Mucosa of descending colon (tissue), 3 donors: ENCODE results near the gene TMEM130. TPM values are rescaled to one million over a fixed set of nuclear protein-coding genes. Genes with fewer than 3 reads are reported as not detected.

Experiments used
- ATAC-seq: fragments of 200-7000 bp; cut with Tn5 transposase; one replicate; pipeline ENCODE4 v1.9.1; 2020; ENCODE audit warnings: mild to moderate bottlenecking, moderate library complexity
- DNase-seq, 3 donors: peaks; one replicate each; pipeline ENCODE4 v3.0.0-alpha.2; 2020
- H3K36me3 ChIP-seq: fragments of 200-600 bp; one replicate; pipeline ENCODE4 v1.8.0; 2021; ENCODE audit warnings: low read depth, mild to moderate bottlenecking
- H3K4me1 ChIP-seq: fragments of 200-600 bp; one replicate; pipeline ENCODE4 v1.8.0; 2021; ENCODE audit warnings: low read depth, mild to moderate bottlenecking
- H3K4me3 ChIP-seq: fragments of 200-600 bp; one replicate; pipeline ENCODE4 v1.8.0; 2021; ENCODE audit warnings: mild to moderate bottlenecking
- H3K9me3 ChIP-seq: fragments of 200-600 bp; one replicate; pipeline ENCODE4 v1.8.0; 2021; ENCODE audit warnings: mild to moderate bottlenecking
- intact Hi-C, 2 donors: fragments of 100-400 bp; cut with DNase I in 1 of 2; cut with micrococcal nuclease in 1 of 2; formaldehyde crosslinking; loops; one replicate each; pipeline versions ENCODE4 v1.11.0 to v1.11.1; 2022; cut with DNase I, micrococcal nuclease
- total RNA-seq, 3 donors: library from RNA; stranded (reverse); fragmentation: NEBNext Ultra II Directional in 2 of 3; extraction: Animal tissue kit (Norgen Biotek cat#: 25700) in 2 of 3; gene quantifications; one replicate each; pipeline versions ENCODE4 v1.2.1 to v1.2.4, GENCODE V29; 2021 to 2023
- TF ChIP-seq, protein P1 (sequence below): fragments of 200-600 bp; IDR thresholded peaks from one replicate; pipeline ENCODE4 v1.8.0; 2022; ENCODE audit warnings: antibody characterized with exemption, mild to moderate bottlenecking
- donor health status: DM: no; HTN: no; CAD: no; lungs with moderate emphysema.
- donor health status: DM: no; HTN: no; CAD: no.
- donor health status: DM: no; HTN: yes; CAD: no.

Gene TMEM130
- total RNA-seq, 3 donors from 2014 or later, result 0.22 to 5.4 (median 0.38) TPM

DNA sequence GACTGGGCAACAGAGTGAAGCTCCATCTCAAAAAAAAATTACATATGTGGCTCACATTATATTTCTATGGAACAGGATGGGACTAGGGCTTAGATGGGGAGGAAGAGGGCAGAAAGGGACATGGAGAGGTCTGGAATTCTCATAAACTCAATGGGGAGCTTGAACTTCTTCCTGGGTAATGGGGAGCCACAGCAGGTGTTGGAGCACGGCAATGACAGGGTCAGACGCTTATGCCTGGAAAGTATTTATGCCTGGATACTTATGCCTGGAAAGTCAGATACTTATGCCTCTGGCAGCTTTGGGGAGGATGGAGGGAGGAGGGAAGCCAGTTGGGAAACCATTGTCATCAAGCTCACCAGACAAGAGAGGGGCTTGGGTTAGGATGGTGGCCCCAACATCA, 36.8 kb downstream of the TMEM130 start:
- TF ChIP-seq, protein P1, sequence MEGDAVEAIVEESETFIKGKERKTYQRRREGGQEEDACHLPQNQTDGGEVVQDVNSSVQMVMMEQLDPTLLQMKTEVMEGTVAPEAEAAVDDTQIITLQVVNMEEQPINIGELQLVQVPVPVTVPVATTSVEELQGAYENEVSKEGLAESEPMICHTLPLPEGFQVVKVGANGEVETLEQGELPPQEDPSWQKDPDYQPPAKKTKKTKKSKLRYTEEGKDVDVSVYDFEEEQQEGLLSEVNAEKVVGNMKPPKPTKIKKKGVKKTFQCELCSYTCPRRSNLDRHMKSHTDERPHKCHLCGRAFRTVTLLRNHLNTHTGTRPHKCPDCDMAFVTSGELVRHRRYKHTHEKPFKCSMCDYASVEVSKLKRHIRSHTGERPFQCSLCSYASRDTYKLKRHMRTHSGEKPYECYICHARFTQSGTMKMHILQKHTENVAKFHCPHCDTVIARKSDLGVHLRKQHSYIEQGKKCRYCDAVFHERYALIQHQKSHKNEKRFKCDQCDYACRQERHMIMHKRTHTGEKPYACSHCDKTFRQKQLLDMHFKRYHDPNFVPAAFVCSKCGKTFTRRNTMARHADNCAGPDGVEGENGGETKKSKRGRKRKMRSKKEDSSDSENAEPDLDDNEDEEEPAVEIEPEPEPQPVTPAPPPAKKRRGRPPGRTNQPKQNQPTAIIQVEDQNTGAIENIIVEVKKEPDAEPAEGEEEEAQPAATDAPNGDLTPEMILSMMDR, result no peak
- DNase-seq, result no peak
- intact Hi-C loops, result loop anchor here in 1 of 2 donors (10.0 kb wide), 1 partner anchor 58 kb away; no protein-coding TSS in a partner anchor
- no peaks in the 10 kb centered on the region for H3K36me3 ChIP-seq
- no peak overlapping the region for H3K4me3 ChIP-seq
- H3K9me3 ChIP-seq, result no peaks in the 10 kb centered on the region
- ATAC-seq, result no peak
- no peaks in the 10 kb centered on the region for H3K4me1 ChIP-seq

DNA sequence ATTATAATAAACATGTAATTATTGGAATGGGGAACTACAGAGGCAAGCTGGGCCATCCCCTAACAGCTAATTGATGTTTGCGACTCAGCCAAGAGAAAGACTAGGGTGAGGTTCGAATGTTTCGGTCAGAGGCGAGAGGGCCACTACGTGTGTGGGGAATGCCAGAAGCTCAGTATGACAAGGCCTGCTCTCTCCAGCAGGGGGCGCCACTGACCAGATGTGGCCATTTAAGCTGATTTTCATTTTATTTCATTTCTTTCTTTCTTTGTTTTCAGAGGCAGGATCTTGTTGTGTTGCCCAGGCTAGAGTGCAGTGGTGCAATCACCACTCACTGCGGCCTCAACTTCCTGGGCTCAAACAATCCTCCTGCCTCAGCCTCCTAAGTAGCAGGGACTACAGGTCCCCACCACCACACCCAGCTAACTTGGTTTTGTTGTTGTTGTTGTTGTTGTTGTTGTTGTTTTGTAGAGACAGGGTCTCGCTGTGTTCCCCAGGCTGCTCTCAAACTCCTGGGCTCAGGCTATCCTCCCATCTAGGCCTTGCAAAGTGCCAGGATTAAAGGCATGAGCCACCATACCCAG, 38.1 kb downstream of the TMEM130 start:
- ATAC-seq (no peak), DNase-seq (peak in 2 of 3 donors; percentile 30 to 32)
- Histone ChIP-seq H3K36me3 (no peaks in the 10 kb centered on the region), H3K9me3 (no peaks in the 10 kb centered on the region), H3K4me1 (no peaks in the 10 kb centered on the region), H3K4me3 (no peak overlapping the region)
- intact Hi-C loops, result loop anchor here in 1 of 2 donors (10.0 kb wide), 1 partner anchor 57 kb away; no protein-coding TSS in a partner anchor
- TF ChIP-seq, protein P1, result peak; percentile 22

DNA sequence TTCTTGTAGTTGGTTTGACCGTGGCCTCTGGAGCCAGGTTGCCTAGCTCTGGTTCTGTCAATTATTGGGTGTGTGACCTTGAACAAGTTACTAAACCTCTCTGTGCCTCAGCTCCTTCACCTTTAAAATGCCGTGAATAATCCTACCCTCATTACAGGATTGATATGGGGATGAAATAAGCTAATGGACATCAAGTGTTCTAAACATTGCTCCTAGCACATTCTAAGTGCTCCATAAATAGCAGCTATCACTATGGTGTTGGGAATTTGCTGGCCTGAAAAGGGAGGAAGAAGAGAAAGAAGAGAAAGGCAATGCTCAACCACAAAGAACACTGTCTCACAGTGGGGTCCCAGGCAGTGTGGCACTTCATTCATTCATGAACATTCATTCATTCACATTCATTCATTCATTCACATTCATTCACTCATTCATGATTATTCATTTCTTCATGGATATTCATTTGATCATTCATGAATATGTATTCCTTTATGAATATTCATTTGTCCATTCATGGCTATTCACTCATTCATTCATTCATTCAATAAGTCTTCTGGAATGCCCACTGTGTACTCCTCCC, 38.8 kb downstream of the TMEM130 start:
- DNase-seq (no peak), ATAC-seq (no peak)
- Histone ChIP-seq H3K4me1 (no peaks in the 10 kb centered on the region), H3K4me3 (no peak overlapping the region), H3K9me3 (no peaks in the 10 kb centered on the region), H3K36me3 (no peaks in the 10 kb centered on the region)
- intact Hi-C loops, result loop anchor here in 1 of 2 donors (10.0 kb wide), 1 partner anchor 56 kb away; no protein-coding TSS in a partner anchor
- TF ChIP-seq, protein P1, result no peak

DNA sequence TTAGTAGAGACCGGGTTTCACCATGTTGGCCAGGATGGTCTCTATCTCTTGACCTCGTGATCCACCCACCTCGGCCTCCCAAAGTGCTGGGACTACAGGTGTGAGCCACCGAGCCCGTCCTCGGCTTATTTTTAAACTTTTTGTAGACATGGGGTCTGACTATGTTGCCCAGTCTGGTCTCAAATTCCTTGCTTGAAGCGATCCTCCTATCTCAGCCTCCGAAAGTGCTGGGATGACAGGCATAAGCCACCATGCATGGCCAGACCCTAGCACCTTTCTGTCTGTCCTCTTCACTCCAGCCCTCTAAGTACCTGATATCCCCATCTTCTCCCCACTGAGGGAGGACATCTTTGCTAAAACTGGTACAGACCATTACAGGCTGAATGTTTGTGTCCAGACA, 41.4 kb downstream of the TMEM130 start:
- intact Hi-C loops, result no loop called here
- no peak for ATAC-seq
- Histone ChIP-seq H3K36me3 (no peaks in the 10 kb centered on the region), H3K9me3 (no peaks in the 10 kb centered on the region), H3K4me1 (no peaks in the 10 kb centered on the region), H3K4me3 (no peak overlapping the region)
- TF ChIP-seq, protein P1, result no peak
- DNase-seq, result no peak

DNA sequence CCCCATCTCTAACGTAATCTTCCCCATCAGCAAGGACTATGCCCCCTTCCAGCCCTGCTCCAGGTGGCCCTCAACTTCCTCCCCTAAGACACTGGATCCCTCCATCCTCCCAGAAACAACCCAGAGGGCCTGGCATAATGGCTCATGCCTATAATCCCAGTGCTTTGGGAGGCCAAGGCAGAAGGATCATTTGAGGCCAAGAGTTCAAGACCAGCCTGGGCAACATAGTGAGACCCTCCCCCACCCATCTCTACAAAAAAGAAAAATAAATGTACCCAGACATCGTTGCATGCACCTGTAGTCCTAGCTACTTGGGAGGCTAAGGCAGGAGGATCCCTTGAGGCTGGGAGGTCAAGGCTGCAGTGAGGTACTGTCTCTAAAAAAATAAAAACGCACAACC, 42.6 kb downstream of the TMEM130 start:
- TF ChIP-seq, protein P1, result no peak

More for the DNA sequence above, 42.6 kb downstream of the TMEM130 start:
- Histone ChIP-seq H3K4me1 (no peaks in the 10 kb centered on the region), H3K9me3 (no peaks in the 10 kb centered on the region), H3K4me3 (no peak overlapping the region), H3K36me3 (no peaks in the 10 kb centered on the region)
- DNase-seq (no peak), ATAC-seq (no peak)
- intact Hi-C loops, result no loop called here
